Measurements from ENCODE around the gene ARID1B.

The ARID1B gene

DNA sequence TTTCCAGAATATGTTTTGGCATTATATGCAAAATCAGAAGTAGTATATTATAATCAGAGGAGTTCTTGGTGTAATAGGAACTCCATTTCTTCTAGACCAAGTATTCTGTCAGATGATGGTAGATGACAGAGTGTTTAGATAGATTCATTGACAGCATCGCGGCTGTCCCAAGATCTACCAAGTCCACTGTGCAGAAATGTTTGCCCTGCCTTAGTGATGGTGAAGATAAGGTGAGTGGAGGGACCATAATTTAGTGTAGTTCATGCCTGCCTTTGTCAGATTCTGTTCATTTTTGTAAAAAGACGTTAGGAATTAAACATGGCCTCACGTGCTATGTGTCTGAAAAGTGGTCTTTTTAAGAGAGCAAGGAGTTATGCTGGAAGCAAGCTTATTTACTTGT is 270.1 kb downstream of the ARID1B start:
- Histone ChIP-seq H3K36me3 (ENCODE audit: low read length) (no peaks in the 10 kb centered on the region), H2AFZ (ENCODE audit: low read depth, low read length, severe bottlenecking) (no peak overlapping the region), H3K9me3 (ENCODE audit: insufficient read depth, low read length) (no peaks in the 10 kb centered on the region), H3K9me2 (replicated peaks; ENCODE audit: insufficient read depth, low read length) (no peaks in the 10 kb centered on the region), H3K27ac (ENCODE audit: low read depth, low read length) (no peak overlapping the region), H3K79me2 (ENCODE audit: insufficient read depth, low read length) (peaks cover 10% of the 10 kb centered on the region), H4K20me1 (ENCODE audit: low read depth, low read length) (no peaks in the 10 kb centered on the region), H3K9ac (ENCODE audit: low read length) (no peak overlapping the region), H3F3A (ENCODE audit: insufficient read depth) (peaks cover 7% of the 10 kb centered on the region; the same call in 1 of the 2 replicates), H3K4me3 (ENCODE audit: insufficient read depth, low read length, poor library complexity, severe bottlenecking) (no peak overlapping the region), H3K27me3 (ENCODE audit: low read length) (no peaks in the 10 kb centered on the region), H3K4me2 (ENCODE audit: low read depth, low read length, poor library complexity, severe bottlenecking) (no peak overlapping the region)
- TF ChIP-seq EZH2phosphoT487 (conservative IDR thresholded peaks at IDR 0.05; ENCODE audit: low read length): no peak
- TF ChIP-seq, protein P1, sequence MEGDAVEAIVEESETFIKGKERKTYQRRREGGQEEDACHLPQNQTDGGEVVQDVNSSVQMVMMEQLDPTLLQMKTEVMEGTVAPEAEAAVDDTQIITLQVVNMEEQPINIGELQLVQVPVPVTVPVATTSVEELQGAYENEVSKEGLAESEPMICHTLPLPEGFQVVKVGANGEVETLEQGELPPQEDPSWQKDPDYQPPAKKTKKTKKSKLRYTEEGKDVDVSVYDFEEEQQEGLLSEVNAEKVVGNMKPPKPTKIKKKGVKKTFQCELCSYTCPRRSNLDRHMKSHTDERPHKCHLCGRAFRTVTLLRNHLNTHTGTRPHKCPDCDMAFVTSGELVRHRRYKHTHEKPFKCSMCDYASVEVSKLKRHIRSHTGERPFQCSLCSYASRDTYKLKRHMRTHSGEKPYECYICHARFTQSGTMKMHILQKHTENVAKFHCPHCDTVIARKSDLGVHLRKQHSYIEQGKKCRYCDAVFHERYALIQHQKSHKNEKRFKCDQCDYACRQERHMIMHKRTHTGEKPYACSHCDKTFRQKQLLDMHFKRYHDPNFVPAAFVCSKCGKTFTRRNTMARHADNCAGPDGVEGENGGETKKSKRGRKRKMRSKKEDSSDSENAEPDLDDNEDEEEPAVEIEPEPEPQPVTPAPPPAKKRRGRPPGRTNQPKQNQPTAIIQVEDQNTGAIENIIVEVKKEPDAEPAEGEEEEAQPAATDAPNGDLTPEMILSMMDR (IDR thresholded peaks at IDR 0.05; ENCODE audit: insufficient read depth, low read length, poor library complexity, severe bottlenecking): no peak

DNA sequence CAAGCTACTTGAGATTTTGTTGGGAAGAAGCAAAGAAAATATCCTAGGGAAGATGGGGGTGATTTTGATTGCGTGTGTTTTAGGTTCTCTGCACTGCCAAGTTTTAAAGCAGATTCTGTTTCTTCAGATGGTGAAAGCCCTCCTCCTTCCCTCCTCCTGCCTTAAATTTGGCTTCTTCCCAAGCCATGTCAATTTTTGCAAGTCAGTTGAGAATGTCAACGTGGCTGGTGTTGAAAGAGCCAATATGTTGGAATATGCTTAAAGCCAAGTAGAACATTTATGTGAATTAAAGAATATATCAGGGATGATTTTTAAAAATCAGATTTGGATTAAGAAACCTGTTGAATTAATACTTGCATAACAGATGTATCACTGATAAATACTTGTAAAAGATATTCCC is 270.8 kb downstream of the ARID1B start:
- peaks cover 7% of the 10 kb centered on the region; the same call in 1 of the 2 replicates for H3F3A ChIP-seq (ENCODE audit: insufficient read depth)
- H3K27ac ChIP-seq (ENCODE audit: low read depth, low read length): no peak overlapping the region
- H3K4me3 ChIP-seq (ENCODE audit: insufficient read depth, low read length, poor library complexity, severe bottlenecking): no peak overlapping the region
- H3K9ac ChIP-seq (ENCODE audit: low read length): no peak overlapping the region
- no peaks in the 10 kb centered on the region for H3K9me2 ChIP-seq (replicated peaks; ENCODE audit: insufficient read depth, low read length)
- H3K27me3 ChIP-seq (ENCODE audit: low read length): no peaks in the 10 kb centered on the region
- no peaks in the 10 kb centered on the region for H3K36me3 ChIP-seq (ENCODE audit: low read length)
- TF ChIP-seq, protein P1 (IDR thresholded peaks at IDR 0.05; ENCODE audit: insufficient read depth, low read length, poor library complexity, severe bottlenecking): no peak
- TF ChIP-seq EZH2phosphoT487 (conservative IDR thresholded peaks at IDR 0.05; ENCODE audit: low read length): no peak
- H3K9me3 ChIP-seq (ENCODE audit: insufficient read depth, low read length): no peaks in the 10 kb centered on the region
- H3K4me2 ChIP-seq (ENCODE audit: low read depth, low read length, poor library complexity, severe bottlenecking): no peak overlapping the region
- no peak overlapping the region for H2AFZ ChIP-seq (ENCODE audit: low read depth, low read length, severe bottlenecking)
- no peaks in the 10 kb centered on the region for H4K20me1 ChIP-seq (ENCODE audit: low read depth, low read length)
- H3K79me2 ChIP-seq (ENCODE audit: insufficient read depth, low read length): peaks cover 10% of the 10 kb centered on the region

DNA sequence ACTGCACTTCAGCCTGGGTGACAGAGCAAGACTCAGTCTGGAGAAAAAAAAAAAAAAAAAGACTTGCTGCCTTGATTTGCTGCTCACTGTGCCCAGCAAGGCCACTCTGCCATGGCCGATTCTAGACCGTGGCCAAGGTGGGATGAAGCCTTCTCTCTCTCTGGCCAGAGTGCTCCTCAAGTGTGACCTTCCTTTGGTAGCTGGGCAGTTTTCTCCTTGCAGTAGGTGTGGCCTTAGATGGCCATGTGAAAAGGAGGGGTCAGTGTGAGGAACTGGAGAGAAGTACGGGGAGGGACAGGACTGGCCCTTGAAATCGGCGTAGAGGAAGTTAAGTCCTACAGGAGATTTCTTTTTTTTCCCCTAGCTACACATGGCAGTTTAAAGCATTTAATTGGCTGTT is 272.0 kb downstream of the ARID1B start:
- H3K4me2 ChIP-seq (ENCODE audit: low read depth, low read length, poor library complexity, severe bottlenecking): no peak overlapping the region
- no peak overlapping the region for H3K4me3 ChIP-seq (ENCODE audit: insufficient read depth, low read length, poor library complexity, severe bottlenecking)
- H2AFZ ChIP-seq (ENCODE audit: low read depth, low read length, severe bottlenecking): no peak overlapping the region
- H3F3A ChIP-seq (ENCODE audit: insufficient read depth): peaks cover 7% of the 10 kb centered on the region; the same call in 1 of the 2 replicates
- H3K9me3 ChIP-seq (ENCODE audit: insufficient read depth, low read length): no peaks in the 10 kb centered on the region
- no peaks in the 10 kb centered on the region for H3K36me3 ChIP-seq (ENCODE audit: low read length)
- H3K9ac ChIP-seq (ENCODE audit: low read length): no peak overlapping the region
- TF ChIP-seq EZH2phosphoT487 (conservative IDR thresholded peaks at IDR 0.05; ENCODE audit: low read length): no peak
- TF ChIP-seq, protein P1 (IDR thresholded peaks at IDR 0.05; ENCODE audit: insufficient read depth, low read length, poor library complexity, severe bottlenecking): no peak
- H3K79me2 ChIP-seq (ENCODE audit: insufficient read depth, low read length): peaks cover 10% of the 10 kb centered on the region
- H3K27me3 ChIP-seq (ENCODE audit: low read length): no peaks in the 10 kb centered on the region
- H3K27ac ChIP-seq (ENCODE audit: low read depth, low read length): no peak overlapping the region
- H4K20me1 ChIP-seq (ENCODE audit: low read depth, low read length): no peaks in the 10 kb centered on the region
- H3K9me2 ChIP-seq (replicated peaks; ENCODE audit: insufficient read depth, low read length): no peaks in the 10 kb centered on the region
